Mammary epithelial cell (primary cell): Measurements from ENCODE around the gene CATSPER1.

ENCODE experiments used
- EZH2 ChIP-seq: IDR thresholded peaks from 2 replicates; pipeline ENCODE4 v1.6.1; 2012; ENCODE audit warnings: low read length, inconsistent platforms, borderline replicate concordance
- TF ChIP-seq, protein P1 (sequence below), 2 donors: IDR thresholded peaks in 1 of 2; conservative IDR thresholded peaks in 1 of 2; 2 replicates each; pipeline ENCODE4 v1.5.1; 2011 to 2012; ENCODE audit warnings: inconsistent platforms in 2 of 2, low read length in 2 of 2, mild to moderate bottlenecking in 2 of 2, control low read depth in 1 of 2, low read depth in 1 of 2; ENCODE audit not compliant: insufficient read depth in 1 of 2; ENCODE audit errors: extremely low read depth in 1 of 2

DNA sequence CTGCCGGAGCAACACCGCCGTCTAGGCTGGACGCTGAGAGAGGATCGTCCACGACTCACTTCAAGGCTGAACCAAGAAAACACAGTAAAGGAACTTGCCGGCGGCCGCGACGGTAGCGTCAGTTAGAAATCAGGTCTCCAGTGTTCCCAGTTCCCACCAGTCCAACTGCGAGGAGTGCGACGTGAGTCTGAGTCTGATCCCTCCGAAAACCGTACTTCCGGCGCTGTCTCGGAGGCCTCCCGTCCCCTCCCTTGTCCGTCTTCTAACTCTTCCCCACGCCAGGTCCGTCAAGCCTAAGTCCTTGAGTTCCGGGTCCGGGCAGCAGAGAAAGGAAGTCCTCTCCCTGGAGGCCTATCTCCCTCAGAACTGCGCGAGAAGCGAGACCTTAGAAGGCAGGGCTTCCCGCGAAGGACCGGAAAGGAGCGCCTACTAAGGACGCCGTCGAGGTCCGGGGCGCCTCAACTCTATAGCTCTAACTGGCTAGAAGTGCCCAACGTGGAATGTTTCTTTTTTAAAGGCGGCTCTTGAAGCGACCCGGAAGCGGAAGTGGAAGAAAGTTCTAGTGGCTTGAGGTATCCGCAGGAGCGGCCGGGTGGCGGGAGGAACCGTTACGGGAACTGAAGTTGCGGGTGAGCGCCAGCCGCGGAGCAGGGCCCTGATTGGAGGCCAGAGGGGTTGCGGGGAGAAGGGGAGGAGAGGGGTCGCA, 24.2 kb downstream of the CATSPER1 start, which contains the start of the genes BANF1 and EIF1AD:
- TF ChIP-seq, protein P1, sequence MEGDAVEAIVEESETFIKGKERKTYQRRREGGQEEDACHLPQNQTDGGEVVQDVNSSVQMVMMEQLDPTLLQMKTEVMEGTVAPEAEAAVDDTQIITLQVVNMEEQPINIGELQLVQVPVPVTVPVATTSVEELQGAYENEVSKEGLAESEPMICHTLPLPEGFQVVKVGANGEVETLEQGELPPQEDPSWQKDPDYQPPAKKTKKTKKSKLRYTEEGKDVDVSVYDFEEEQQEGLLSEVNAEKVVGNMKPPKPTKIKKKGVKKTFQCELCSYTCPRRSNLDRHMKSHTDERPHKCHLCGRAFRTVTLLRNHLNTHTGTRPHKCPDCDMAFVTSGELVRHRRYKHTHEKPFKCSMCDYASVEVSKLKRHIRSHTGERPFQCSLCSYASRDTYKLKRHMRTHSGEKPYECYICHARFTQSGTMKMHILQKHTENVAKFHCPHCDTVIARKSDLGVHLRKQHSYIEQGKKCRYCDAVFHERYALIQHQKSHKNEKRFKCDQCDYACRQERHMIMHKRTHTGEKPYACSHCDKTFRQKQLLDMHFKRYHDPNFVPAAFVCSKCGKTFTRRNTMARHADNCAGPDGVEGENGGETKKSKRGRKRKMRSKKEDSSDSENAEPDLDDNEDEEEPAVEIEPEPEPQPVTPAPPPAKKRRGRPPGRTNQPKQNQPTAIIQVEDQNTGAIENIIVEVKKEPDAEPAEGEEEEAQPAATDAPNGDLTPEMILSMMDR (conservative IDR thresholded peaks at IDR 0.05 in 1 of 2, IDR thresholded peaks at IDR 0.05 in 1 of 2; ENCODE audit: extremely low read depth in 1 of 2, insufficient read depth in 1 of 2, low read depth in 1 of 2, low read length in 2 of 2), result no peak
- no peak for TF ChIP-seq EZH2
